ENCODE data around the gene STT3B. TPM values are rescaled to one million over a fixed set of nuclear protein-coding genes. Genes with fewer than 3 reads are reported as not detected.

The STT3B gene
- total RNA-seq, 4 donors from 2014 or later, result 69.5 to 97.0 (median 78.4) TPM

GRCh38 chr3:31490502-31490901 lies 42.2 kb upstream of the STT3B start:
- H3K4me3 ChIP-seq, result no peak overlapping the region
- 48% methylated on average over 1 of the region's 1 CpG for WGBS
- H3K9me3 ChIP-seq, result no peaks in the 10 kb centered on the region
- no peak overlapping the region for H3K27ac ChIP-seq
- no peak for DNase-seq (ENCODE audit: low spot score in 2 of 2)
- TF ChIP-seq EP300 (IDR thresholded peaks at IDR 0.05) (no peak), CTCF (IDR thresholded peaks at IDR 0.05) (no peak), POLR2AphosphoS5 (IDR thresholded peaks at IDR 0.05) (no peak), POLR2A (IDR thresholded peaks at IDR 0.05) (no peak)
- no peaks in the 10 kb centered on the region for H3K4me1 ChIP-seq
- H3K36me3 ChIP-seq, result no peaks in the 10 kb centered on the region
- H3K27me3 ChIP-seq, result no peaks in the 10 kb centered on the region

GRCh38 chr3:31491660-31492059 lies 41.1 kb upstream of the STT3B start:
- Histone ChIP-seq H3K9me3 (no peaks in the 10 kb centered on the region), H3K36me3 (no peaks in the 10 kb centered on the region), H3K27me3 (no peaks in the 10 kb centered on the region), H3K4me3 (no peak overlapping the region), H3K4me1 (no peaks in the 10 kb centered on the region), H3K27ac (no peak overlapping the region)
- 92% methylated on average over 6 of the region's 6 CpGs for WGBS
- TF ChIP-seq POLR2AphosphoS5 (IDR thresholded peaks at IDR 0.05), result no peak
- no peak for TF ChIP-seq EP300 (IDR thresholded peaks at IDR 0.05)
- no peak for TF ChIP-seq POLR2A (IDR thresholded peaks at IDR 0.05)
- TF ChIP-seq CTCF (IDR thresholded peaks at IDR 0.05), result no peak
- DNase-seq (ENCODE audit: low spot score in 2 of 2), result no peak

- DNase-seq (ENCODE audit: low spot score in 2 of 2), result no peak
- Histone ChIP-seq H3K27ac (no peak overlapping the region), H3K4me3 (no peak overlapping the region), H3K4me1 (no peaks in the 10 kb centered on the region), H3K9me3 (no peaks in the 10 kb centered on the region), H3K36me3 (no peaks in the 10 kb centered on the region), H3K27me3 (no peaks in the 10 kb centered on the region)
- no peak for TF ChIP-seq POLR2AphosphoS5 (IDR thresholded peaks at IDR 0.05)
- TF ChIP-seq POLR2A (IDR thresholded peaks at IDR 0.05), result no peak
- no peak for TF ChIP-seq EP300 (IDR thresholded peaks at IDR 0.05)
- no peak for TF ChIP-seq CTCF (IDR thresholded peaks at IDR 0.05)
Observed at GRCh38 chr3:31493149-31493548, 39.6 kb upstream of the STT3B start.

DNA sequence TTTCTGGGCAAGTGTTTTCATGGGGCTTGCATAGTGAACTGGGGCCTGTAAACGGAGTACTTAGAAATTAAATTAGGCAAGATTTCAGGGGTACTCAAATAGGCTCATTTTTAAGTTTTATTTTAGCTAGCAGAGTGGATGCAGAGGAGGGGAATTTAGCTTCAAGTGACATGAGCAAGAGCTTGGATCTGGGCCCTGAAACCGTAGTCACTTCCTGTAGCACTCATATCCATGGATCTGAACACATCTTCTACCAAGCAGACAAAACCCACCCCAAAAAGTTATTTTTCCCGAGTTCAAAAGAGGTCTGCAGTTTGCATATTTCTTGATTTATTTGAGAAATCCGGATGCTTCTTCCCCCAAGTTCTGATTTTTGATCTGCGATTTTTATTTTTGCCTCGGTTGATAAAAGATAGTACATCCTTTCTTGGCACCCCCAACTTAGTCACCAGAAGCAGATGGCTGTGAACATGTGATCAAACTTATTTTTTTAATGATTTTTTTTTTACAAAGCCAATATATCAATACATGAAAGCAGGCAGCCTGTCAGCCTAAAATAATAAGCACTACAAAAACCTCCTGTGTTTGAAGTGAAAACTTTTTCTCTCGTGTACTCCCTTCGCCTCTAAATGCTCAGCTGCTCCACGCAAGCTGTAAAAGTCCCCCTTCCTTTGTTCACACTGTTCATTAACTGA lies 36.6 kb upstream of the STT3B start:
- DNase-seq (ENCODE audit: low spot score in 2 of 2), result no peak
- WGBS, result 66% methylated on average over 9 of the region's 9 CpGs
- no peak overlapping the region for H3K27ac ChIP-seq
- H3K27me3 ChIP-seq, result no peaks in the 10 kb centered on the region
- H3K9me3 ChIP-seq, result no peaks in the 10 kb centered on the region
- H3K36me3 ChIP-seq, result no peaks in the 10 kb centered on the region
- TF ChIP-seq POLR2A (IDR thresholded peaks at IDR 0.05), result no peak
- no peak for TF ChIP-seq CTCF (IDR thresholded peaks at IDR 0.05)
- TF ChIP-seq EP300 (IDR thresholded peaks at IDR 0.05), result no peak
- no peak for TF ChIP-seq POLR2AphosphoS5 (IDR thresholded peaks at IDR 0.05)
- H3K4me3 ChIP-seq, result no peak overlapping the region
- H3K4me1 ChIP-seq, result no peaks in the 10 kb centered on the region

GRCh38 chr3:31498791-31499190 lies 33.9 kb upstream of the STT3B start:
- 55% methylated on average over 5 of the region's 5 CpGs for WGBS
- Histone ChIP-seq H3K36me3 (no peaks in the 10 kb centered on the region), H3K27ac (no peak overlapping the region), H3K9me3 (no peaks in the 10 kb centered on the region), H3K4me1 (no peaks in the 10 kb centered on the region), H3K4me3 (no peak overlapping the region), H3K27me3 (no peaks in the 10 kb centered on the region)
- no peak for DNase-seq (ENCODE audit: low spot score in 2 of 2)
- TF ChIP-seq CTCF (IDR thresholded peaks at IDR 0.05) (no peak), EP300 (IDR thresholded peaks at IDR 0.05) (no peak), POLR2A (IDR thresholded peaks at IDR 0.05) (no peak), POLR2AphosphoS5 (IDR thresholded peaks at IDR 0.05) (no peak)

Data from suprapubic skin (tissue), 4 donors.